ENCODE measurements around the gene SEC14L2.

DNA sequence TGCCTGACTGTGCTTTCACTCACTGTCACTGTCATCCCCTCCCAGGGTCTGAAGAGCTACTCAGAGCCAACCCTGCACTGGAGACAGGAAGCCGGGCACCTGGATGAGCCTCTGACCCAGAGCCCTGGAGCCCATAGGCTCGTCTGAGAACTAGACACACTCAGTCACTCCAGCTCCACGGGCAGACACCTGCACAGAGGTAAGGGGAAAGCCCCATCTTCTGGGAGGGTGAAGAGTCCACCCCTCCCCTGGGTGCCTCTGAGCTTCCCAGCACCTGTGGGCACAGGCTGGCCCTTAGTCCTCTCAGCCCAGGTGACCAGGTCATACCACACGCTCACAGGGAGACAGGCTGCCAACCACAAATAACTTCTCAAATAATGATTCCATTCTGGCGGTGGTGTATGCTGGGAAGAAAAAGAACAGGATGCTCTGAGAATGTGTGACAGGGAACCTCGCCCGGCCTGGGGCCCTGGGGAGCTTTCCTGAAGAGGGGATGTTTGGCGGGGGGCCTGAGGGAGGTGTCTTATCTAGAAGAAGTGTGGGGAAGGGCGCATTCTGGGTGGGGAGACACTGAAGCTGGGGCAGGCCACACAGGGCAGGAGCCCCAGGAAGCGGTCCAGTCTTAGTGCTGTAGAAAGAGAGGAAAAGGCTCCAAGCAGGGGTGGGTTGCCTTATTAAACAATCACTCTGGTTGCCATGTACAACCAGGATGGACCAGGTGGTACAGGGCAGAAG lies 34.7 kb upstream of the SEC14L2 start:
- TF ChIP-seq, protein P1, sequence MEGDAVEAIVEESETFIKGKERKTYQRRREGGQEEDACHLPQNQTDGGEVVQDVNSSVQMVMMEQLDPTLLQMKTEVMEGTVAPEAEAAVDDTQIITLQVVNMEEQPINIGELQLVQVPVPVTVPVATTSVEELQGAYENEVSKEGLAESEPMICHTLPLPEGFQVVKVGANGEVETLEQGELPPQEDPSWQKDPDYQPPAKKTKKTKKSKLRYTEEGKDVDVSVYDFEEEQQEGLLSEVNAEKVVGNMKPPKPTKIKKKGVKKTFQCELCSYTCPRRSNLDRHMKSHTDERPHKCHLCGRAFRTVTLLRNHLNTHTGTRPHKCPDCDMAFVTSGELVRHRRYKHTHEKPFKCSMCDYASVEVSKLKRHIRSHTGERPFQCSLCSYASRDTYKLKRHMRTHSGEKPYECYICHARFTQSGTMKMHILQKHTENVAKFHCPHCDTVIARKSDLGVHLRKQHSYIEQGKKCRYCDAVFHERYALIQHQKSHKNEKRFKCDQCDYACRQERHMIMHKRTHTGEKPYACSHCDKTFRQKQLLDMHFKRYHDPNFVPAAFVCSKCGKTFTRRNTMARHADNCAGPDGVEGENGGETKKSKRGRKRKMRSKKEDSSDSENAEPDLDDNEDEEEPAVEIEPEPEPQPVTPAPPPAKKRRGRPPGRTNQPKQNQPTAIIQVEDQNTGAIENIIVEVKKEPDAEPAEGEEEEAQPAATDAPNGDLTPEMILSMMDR (IDR thresholded peaks at IDR 0.05) = no peak
- TF ChIP-seq EZH2 (IDR thresholded peaks at IDR 0.05; ENCODE audit: borderline replicate concordance, insufficient read depth, low read depth, low read length, poor library complexity, severe bottlenecking) = no peak
